HEK293 (cell line): ENCODE measurements around the gene DCLK1.

Experiments
- CTCF ChIA-PET: fragments of 350-600 bp; formaldehyde crosslinking; extraction: SDS; loops from one replicate; lab custom pipeline; 2021; ENCODE audit warnings: antibody characterized with exemption; lab: Yijun Ruan, JAX
- POLR2A ChIA-PET: fragments of 300-600 bp; formaldehyde crosslinking; extraction: SDS; loops from one replicate; lab custom pipeline; 2020; ENCODE audit warnings: antibody characterized with exemption, inconsistent platforms; lab: Yijun Ruan, JAX
- H3K27ac ChIP-seq: fragments of 200-500 bp; sonication (Bioruptor generic); 2 replicates; pipeline ENCODE4 v1.5.1; 2014; ENCODE audit warnings: low read depth, low read length, control low read depth, inconsistent platforms; ENCODE audit errors: extremely low read depth
- H3K36me3 ChIP-seq, 2 experiments: fragments of 200-500 bp in 1 of 2; sonication (Bioruptor generic) in 1 of 2; 1 replicate in 1 of 2; 2 replicates in 1 of 2; pipeline ENCODE4 v1.5.1; 2014 to 2017; ENCODE audit warnings: inconsistent platforms in 2 of 2, low read length in 2 of 2; ENCODE audit not compliant: control insufficient read depth in 2 of 2, insufficient read depth in 1 of 2
- H3K4me1 ChIP-seq: fragments of 200-500 bp; sonication (Bioruptor generic); 2 replicates; pipeline ENCODE4 v1.5.1; 2014; ENCODE audit warnings: mild to moderate bottlenecking, low read length, inconsistent platforms; ENCODE audit not compliant: control insufficient read depth, insufficient read depth
- H3K4me3 ChIP-seq: 2 replicates; pipeline ENCODE4 v1.5.1; 2011; ENCODE audit warnings: low read depth, mild to moderate bottlenecking, control low read depth, low read length, moderate library complexity
- H3K9me3 ChIP-seq: fragments of 200-500 bp; sonication (Bioruptor generic); 2 replicates; pipeline ENCODE4 v1.5.1; 2014; ENCODE audit warnings: low read depth, low read length, inconsistent platforms; ENCODE audit not compliant: control insufficient read depth, insufficient read depth
- KLF1 ChIP-seq: fragments of 450-650 bp; formaldehyde crosslinking; IDR thresholded peaks from 2 replicates; pipeline ENCODE4 v1.5.1; 2016; ENCODE audit warnings: missing biosample characterization, missing genetic modification characterization
- KLF10 ChIP-seq: fragments of 450-650 bp; IDR thresholded peaks from 2 replicates; pipeline ENCODE4 v1.5.1; 2018; ENCODE audit warnings: missing biosample characterization, mild to moderate bottlenecking, missing genetic modification characterization
- OVOL3 ChIP-seq: fragments of 450-650 bp; formaldehyde crosslinking; IDR thresholded peaks from 2 replicates; pipeline ENCODE4 v1.5.1; 2016; ENCODE audit warnings: missing biosample characterization, missing genetic modification characterization
- SP7 ChIP-seq: fragments of 450-650 bp; formaldehyde crosslinking; IDR thresholded peaks from 2 replicates; pipeline ENCODE4 v1.5.1; 2016; ENCODE audit warnings: missing biosample characterization, missing genetic modification characterization
- TCF7L2 ChIP-seq: IDR thresholded peaks from 2 replicates; pipeline ENCODE4 v1.6.1; 2011; ENCODE audit warnings: low read depth, mild to moderate bottlenecking, inconsistent platforms, low read length, moderate library complexity, borderline replicate concordance
- ZBTB21 ChIP-seq: fragments of 450-650 bp; formaldehyde crosslinking; IDR thresholded peaks from 2 replicates; pipeline ENCODE4 v1.5.1; 2017; ENCODE audit warnings: missing biosample characterization, missing genetic modification characterization
- ZBTB49 ChIP-seq: fragments of 450-650 bp; formaldehyde crosslinking; IDR thresholded peaks from 2 replicates; pipeline ENCODE4 v1.5.1; 2016; ENCODE audit warnings: missing biosample characterization, missing genetic modification characterization, low read depth
- ZNF114 ChIP-seq: fragments of 450-650 bp; formaldehyde crosslinking; IDR thresholded peaks from 2 replicates; pipeline ENCODE4 v1.5.0; 2017; ENCODE audit warnings: missing biosample characterization, missing genetic modification characterization
- ZNF132 ChIP-seq: fragments of 450-650 bp; formaldehyde crosslinking; IDR thresholded peaks from 2 replicates; pipeline ENCODE4 v1.5.1; 2017; ENCODE audit warnings: missing biosample characterization, missing genetic modification characterization, borderline replicate concordance
- ZNF155 ChIP-seq: fragments of 450-650 bp; formaldehyde crosslinking; IDR thresholded peaks from 2 replicates; pipeline ENCODE4 v1.5.1; 2016; ENCODE audit warnings: missing biosample characterization, missing genetic modification characterization
- ZNF157 ChIP-seq: fragments of 450-650 bp; formaldehyde crosslinking; IDR thresholded peaks from 2 replicates; pipeline ENCODE4 v1.5.1; 2016; ENCODE audit warnings: missing biosample characterization, missing genetic modification characterization
- ZNF169 ChIP-seq: fragments of 450-650 bp; formaldehyde crosslinking; IDR thresholded peaks from 2 replicates; pipeline ENCODE4 v1.5.1; 2016; ENCODE audit warnings: missing biosample characterization, missing genetic modification characterization
- ZNF19 ChIP-seq: fragments of 450-650 bp; formaldehyde crosslinking; IDR thresholded peaks from 2 replicates; pipeline ENCODE4; 2016; ENCODE audit warnings: missing biosample characterization, missing genetic modification characterization, low read depth
- ZNF202 ChIP-seq: fragments of 450-650 bp; formaldehyde crosslinking; IDR thresholded peaks from 2 replicates; pipeline ENCODE4 v1.5.1; 2016; ENCODE audit warnings: missing biosample characterization, missing genetic modification characterization, borderline replicate concordance
- ZNF223 ChIP-seq: fragments of 450-650 bp; formaldehyde crosslinking; IDR thresholded peaks from 2 replicates; pipeline ENCODE4 v1.5.1; 2016; ENCODE audit warnings: missing biosample characterization, missing genetic modification characterization
- ZNF341 ChIP-seq: fragments of 450-650 bp; formaldehyde crosslinking; IDR thresholded peaks from 2 replicates; pipeline ENCODE4; 2016; ENCODE audit warnings: low read depth, missing biosample characterization, missing genetic modification characterization
- ZNF518A ChIP-seq: fragments of 450-650 bp; formaldehyde crosslinking; conservative IDR thresholded peaks from 2 replicates; pipeline ENCODE4 v1.5.1; 2016; ENCODE audit warnings: low read depth, missing biosample characterization, missing genetic modification characterization
- ZNF555 ChIP-seq: fragments of 450-650 bp; formaldehyde crosslinking; conservative IDR thresholded peaks from 2 replicates; pipeline ENCODE4 v1.5.1; 2017; ENCODE audit warnings: missing biosample characterization, mild to moderate bottlenecking, missing genetic modification characterization, inconsistent platforms
- ZNF558 ChIP-seq: fragments of 450-650 bp; formaldehyde crosslinking; IDR thresholded peaks from 2 replicates; pipeline ENCODE4 v1.5.1; 2016; ENCODE audit warnings: missing biosample characterization, missing genetic modification characterization
- ZNF560 ChIP-seq: fragments of 450-650 bp; formaldehyde crosslinking; IDR thresholded peaks from 2 replicates; pipeline ENCODE4 v1.5.1; 2017; ENCODE audit warnings: missing biosample characterization, missing genetic modification characterization, borderline replicate concordance
- ZNF571 ChIP-seq: fragments of 450-650 bp; formaldehyde crosslinking; IDR thresholded peaks from 2 replicates; pipeline ENCODE4 v1.5.0; 2017; ENCODE audit warnings: missing biosample characterization, missing genetic modification characterization
- ZNF600 ChIP-seq: fragments of 450-650 bp; formaldehyde crosslinking; IDR thresholded peaks from 2 replicates; pipeline ENCODE4 v1.5.1; 2016; ENCODE audit warnings: missing biosample characterization, missing genetic modification characterization
- ZNF623 ChIP-seq: fragments of 450-650 bp; formaldehyde crosslinking; IDR thresholded peaks from 2 replicates; pipeline ENCODE4 v1.5.1; 2016; ENCODE audit warnings: missing biosample characterization, missing genetic modification characterization
- ZNF645 ChIP-seq: fragments of 450-650 bp; formaldehyde crosslinking; IDR thresholded peaks from 2 replicates; pipeline ENCODE4; 2016; ENCODE audit warnings: missing biosample characterization, missing genetic modification characterization
- ZNF704 ChIP-seq: fragments of 450-650 bp; formaldehyde crosslinking; IDR thresholded peaks from 2 replicates; pipeline ENCODE4 v1.5.1; 2016; ENCODE audit warnings: missing biosample characterization, missing genetic modification characterization
- ZNF777 ChIP-seq: fragments of 450-650 bp; formaldehyde crosslinking; IDR thresholded peaks from 2 replicates; pipeline ENCODE4 v1.5.1; 2017; ENCODE audit warnings: missing biosample characterization, missing genetic modification characterization, borderline replicate concordance
- ZNF792 ChIP-seq: fragments of 450-650 bp; formaldehyde crosslinking; IDR thresholded peaks from 2 replicates; pipeline ENCODE4 v1.5.1; 2016; ENCODE audit warnings: missing biosample characterization, missing genetic modification characterization

The DCLK1 gene

GRCh38 chr13:36076211-36076610 is 55.0 kb downstream of the DCLK1 start (continued):
- TF ChIP-seq ZNF518A (tag by site-specific recombination): no peak
- TF ChIP-seq TCF7L2: no peak
- no peak for TF ChIP-seq ZNF558 (tag by site-specific recombination)
- TF ChIP-seq ZNF777 (tag by site-specific recombination): no peak
- TF ChIP-seq OVOL3 (tag by site-specific recombination): no peak
- no peak for TF ChIP-seq ZNF555 (tag by site-specific recombination)
- TF ChIP-seq ZNF704 (tag by site-specific recombination): no peak
- TF ChIP-seq ZNF792 (tag by site-specific recombination): no peak
- no peak for TF ChIP-seq ZNF157 (tag by site-specific recombination)
- no peak for TF ChIP-seq ZNF600 (tag by site-specific recombination)

- H3K9me3 ChIP-seq: no peaks in the 10 kb centered on the region
- no peak overlapping the region for H3K4me3 ChIP-seq
- H3K4me1 ChIP-seq: no peaks in the 10 kb centered on the region
- TF ChIP-seq ZNF645 (tag by site-specific recombination) (no peak), ZNF223 (tag by site-specific recombination) (no peak), ZNF571 (tag by site-specific recombination) (no peak), ZNF202 (tag by site-specific recombination) (no peak), ZNF560 (no peak), KLF1 (no peak), ZNF132 (no peak), KLF10 (no peak), ZNF114 (tag by site-specific recombination) (no peak), ZNF19 (tag by site-specific recombination) (no peak), ZNF155 (tag by site-specific recombination) (no peak), ZBTB49 (tag by site-specific recombination) (no peak), ZNF341 (tag by site-specific recombination) (no peak), ZNF623 (tag by site-specific recombination) (no peak), ZNF169 (tag by site-specific recombination) (no peak), SP7 (tag by site-specific recombination) (no peak), ZBTB21 (tag by site-specific recombination) (no peak)
- POLR2A ChIA-PET: no interaction called here
- CTCF ChIA-PET: no interaction called here
- H3K36me3 ChIP-seq: no peaks in the 10 kb centered on the region
- no peak overlapping the region for H3K27ac ChIP-seq
Observed at GRCh38 chr13:36074659-36075058, 56.5 kb downstream of the DCLK1 start.
